Stimulated activated CD8-positive, alpha-beta memory T cell treated with anti-CD3 and anti-CD28 coated beads, Interleukin-7, amount 100 ng/mL, for 4 hours (primary cell): ENCODE data around the gene MINK1.
A peak's percentile ranks its signal among the peaks of the same experiment; 100 is the strongest.

Experiments used
- DNase-seq, 2 donors: peaks; one replicate each; pipeline ENCODE4 v3.0.0-alpha.2; 2020; ENCODE audit warnings: low read depth in 2 of 2

Gene MINK1

GRCh38 chr17:4933646-4934045 lies 100.5 kb downstream of the MINK1 start:
- DNase-seq, result no peak

DNA sequence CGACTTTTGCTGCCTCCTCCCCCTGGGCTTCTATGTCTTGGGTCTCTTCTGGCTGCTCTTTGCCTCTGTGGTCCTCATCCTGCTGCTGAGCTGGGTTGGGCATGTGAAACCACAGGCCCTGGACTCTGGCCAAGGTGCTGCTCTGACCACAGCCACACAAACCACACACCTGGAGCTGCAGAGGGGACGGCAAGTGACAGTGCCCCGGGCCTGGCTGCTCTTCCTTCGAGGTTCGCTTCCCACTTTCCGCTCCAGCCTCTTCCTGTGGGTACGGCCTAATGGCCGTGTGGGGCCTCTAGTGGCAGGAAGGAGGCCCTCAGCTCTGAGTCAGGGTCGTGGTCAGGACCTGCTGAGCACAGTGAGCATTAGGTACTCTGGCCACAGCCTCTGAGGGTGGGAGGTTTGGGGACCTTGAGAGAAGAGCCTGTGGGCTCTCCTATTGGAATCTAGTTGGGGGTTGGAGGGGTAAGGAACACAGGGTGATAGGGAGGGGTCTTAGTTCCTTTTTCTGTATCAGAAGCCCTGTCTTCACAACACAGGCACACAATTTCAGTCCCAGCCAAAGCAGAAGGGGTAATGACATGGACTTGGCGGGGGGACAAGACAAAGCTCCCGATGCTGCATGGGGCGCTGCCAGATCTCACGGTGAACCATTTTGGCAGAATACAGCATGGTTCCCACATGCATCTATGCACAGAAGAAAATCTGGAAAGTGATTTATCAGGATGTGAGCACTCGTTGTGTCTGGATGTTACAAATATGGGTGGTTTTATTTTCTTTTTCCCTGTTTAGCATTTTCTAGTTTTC lies 101.2 kb downstream of the MINK1 start:
- no peak for DNase-seq

GRCh38 chr17:4935650-4936049 lies 102.5 kb downstream of the MINK1 start:
- no peak for DNase-seq

GRCh38 chr17:4936436-4936835 lies 103.3 kb downstream of the MINK1 start:
- DNase-seq, result no peak

DNA sequence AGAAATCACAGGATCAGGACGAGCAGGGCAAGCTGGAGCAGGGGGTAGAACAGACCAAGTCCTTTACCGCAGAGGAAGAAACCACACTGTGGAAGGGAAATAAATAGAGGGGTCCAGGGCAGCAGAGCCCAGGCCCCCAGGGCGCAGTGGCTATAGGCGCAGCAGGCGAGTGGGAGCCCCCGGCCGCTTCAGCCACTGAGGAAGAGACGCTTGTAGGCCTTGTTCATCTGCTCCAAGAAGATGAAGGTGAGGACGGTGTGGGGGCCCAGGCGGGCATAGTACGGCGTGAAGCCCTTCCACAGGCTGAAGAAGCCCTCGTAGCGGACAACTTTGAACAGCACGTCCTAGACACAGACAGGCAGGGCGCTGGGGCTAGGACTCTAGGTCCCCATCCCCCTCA lies 104.4 kb downstream of the MINK1 start:
- DNase-seq, result no peak

DNA sequence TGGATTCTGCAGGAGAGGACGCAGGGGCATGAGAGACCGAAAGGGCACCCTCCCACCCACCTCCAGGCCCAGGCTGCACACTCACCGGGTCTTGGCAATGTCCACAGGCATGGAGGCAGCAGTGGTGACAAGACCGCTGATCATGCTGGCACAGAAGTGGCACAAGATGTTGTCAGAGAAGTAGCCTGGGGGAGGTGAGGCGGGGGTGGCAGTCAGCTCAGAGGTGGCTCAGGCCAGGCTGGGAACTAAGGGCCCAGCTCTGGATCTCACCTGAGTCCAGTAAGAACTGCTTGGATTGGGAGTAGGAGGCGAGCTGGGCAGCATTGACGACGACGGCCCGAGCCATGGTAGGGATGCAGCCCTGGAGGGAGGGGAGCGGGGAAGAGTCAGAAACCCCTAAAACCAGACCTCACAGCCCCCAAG lies 104.9 kb downstream of the MINK1 start:
- no peak for DNase-seq

GRCh38 chr17:4938688-4939545 lies 105.8 kb downstream of the MINK1 start:
- DNase-seq, result no peak

- DNase-seq, result no peak
Measured at GRCh38 chr17:4939546-4939795, 106.3 kb downstream of the MINK1 start.

- DNase-seq, result peak; percentile 92 to 95
Measured at GRCh38 chr17:4939796-4940554, 106.8 kb downstream of the MINK1 start, which contains the start of the genes RNF167 and SLC25A11. TSS of gene RNF167 (plus strand) at chr17:4940268. CDS start at chr17:4940910, 642 bp downstream. TSS of gene SLC25A11 (minus strand) at chr17:4940046. CDS start at chr17:4939910, 136 bp downstream.

GRCh38 chr17:4940555-4941318 lies 107.6 kb downstream of the MINK1 start:
- DNase-seq, result peak in 1 of 2 donors; percentile 35

DNA sequence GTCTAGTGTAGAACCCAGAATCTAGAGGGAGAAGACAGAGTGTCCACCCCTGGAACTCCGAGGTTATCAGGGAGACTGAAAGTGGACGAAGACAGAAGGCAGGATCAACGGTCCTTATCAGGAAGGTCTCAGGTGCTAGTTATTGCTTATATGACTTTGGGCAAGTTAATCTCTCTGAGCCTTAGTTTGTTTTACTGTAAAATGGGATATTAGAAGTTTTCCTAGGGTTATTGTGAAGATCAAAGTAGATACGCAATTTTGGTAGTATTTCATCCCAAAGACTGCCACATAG lies 108.1 kb downstream of the MINK1 start:
- DNase-seq, result no peak

GRCh38 chr17:4942760-4943508 lies 109.8 kb downstream of the MINK1 start:
- no peak for DNase-seq

DNA sequence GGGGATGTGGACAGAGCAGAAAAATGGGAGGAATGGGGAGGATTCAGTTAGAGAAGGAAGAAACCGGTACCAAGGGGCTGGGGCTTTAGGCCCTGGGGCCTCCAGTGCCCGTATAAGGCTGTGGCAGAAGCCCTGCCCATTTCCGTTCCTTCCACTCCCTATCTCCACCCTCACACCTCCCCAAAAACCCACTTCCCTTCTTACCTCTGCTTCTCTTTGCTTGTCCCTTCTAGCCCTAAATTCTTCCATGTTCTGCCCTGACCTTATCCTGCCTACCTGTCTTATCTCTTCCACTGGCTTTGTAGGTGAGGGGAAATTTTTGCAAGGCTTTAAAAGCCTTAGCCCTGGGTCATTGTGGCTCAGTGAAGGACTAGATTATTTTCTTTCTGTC lies 111.0 kb downstream of the MINK1 start:
- peak in 1 of 2 donors; percentile 39 for DNase-seq

GRCh38 chr17:4944554-4945175 lies 111.5 kb downstream of the MINK1 start:
- DNase-seq, result no peak

GRCh38 chr17:4945176-4945943 lies 112.2 kb downstream of the MINK1 start:
- DNase-seq, result peak; percentile 76 to 79

GRCh38 chr17:4945944-4946280 lies 112.8 kb downstream of the MINK1 start:
- DNase-seq, result no peak

DNA sequence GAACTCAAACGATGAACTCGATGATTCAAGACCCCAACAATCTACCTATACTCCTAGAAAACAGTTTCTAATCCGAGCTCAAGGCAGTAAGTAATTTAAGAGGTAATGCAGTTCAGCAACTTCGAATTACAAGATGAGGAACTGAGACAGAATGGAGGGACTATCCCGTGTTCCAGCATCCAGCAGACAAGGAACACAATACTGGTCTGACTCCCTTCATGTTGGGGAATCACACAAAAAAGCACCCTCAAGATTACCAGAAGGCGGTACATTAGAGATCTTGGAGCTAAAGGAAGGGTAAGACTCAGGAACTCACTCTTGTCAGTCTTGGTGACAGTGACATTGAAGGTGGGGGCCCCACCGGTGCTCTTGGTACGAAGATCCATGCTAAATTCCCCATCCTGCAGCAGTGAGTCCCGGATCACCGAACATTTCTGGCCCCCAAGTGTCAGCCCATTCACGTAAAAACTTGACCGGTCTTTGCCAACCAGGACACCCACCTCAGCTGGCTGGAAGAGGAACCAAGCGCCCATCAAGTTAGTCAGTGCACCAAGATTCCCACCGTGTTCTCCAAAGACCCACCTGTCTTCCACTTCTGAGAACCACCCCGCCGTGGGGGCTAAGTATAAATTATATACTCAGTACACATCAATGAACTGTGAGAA lies 113.3 kb downstream of the MINK1 start:
- DNase-seq, result no peak

DNA sequence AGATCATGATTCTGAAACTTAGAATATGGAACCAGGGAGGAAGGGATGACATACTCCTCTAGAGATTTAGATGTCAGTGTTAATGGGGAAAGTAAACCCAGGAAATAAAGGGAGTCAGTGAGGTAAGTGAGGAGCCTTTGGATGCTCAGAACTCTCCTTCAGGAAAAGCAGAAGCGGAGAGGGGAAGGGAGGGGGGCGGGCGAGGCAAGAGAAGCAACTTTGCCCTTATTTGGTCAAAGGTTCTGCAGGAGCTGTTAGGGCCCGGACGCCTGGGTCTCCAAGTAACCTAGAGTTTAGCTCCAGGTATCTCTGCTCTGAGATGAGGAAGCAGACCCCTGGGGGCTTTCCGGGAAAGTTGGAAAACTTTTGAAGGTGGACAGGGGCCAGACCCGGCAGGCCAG lies 113.9 kb downstream of the MINK1 start:
- no peak for DNase-seq
